ENCODE measurements around the gene ALDH3A1.
"Not testable (repeated sequence)": the region's sequence is repeated elsewhere in the genome, so short reads cannot be mapped to it uniquely, and the experiment has no call there.

ALDH3A1 gene

DNA sequence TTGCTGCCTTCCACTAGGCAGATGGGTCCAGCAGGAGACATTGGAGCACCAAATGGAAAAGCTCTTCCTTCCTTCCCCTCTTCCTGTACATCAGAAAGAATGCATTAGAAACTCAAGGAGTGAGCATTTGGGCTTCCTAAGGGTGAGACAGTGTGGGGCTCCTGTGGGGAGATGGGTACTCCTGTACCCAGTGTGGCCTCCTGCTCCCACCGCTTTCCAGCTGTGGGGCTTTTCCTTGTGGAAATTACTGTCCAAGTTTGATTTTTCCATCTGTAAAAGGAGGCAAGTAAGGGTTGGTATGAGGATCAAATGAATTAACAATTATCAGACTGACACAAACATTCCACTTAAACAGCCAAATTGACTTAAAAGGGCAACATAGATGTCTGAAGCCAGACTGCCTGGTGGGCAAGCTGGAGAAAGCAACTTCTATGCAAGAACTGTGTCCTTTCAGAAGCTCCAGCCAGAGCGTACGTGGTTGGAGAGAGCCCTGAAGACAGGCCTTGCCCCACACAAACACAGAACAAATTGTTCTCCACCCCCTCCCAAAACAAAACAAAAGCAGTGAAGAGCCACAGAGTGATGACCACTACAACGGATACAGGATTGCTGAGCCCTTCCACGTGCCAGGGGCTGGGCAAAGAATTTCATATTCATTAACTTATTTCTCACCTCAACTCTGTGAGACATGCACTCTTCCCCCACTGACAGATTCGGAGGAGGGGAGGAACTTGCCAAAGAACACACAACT, 23.1 kb upstream of the ALDH3A1 start:
- peaks cover 4% of the 10 kb centered on the region; the same call in 1 of the 2 replicates for H3K36me3 ChIP-seq (ENCODE audit: control insufficient read depth, insufficient read depth, low read length)
- no peak overlapping the region for H3K27ac ChIP-seq (ENCODE audit: low read depth, low read length)
- H3K4me1 ChIP-seq (ENCODE audit: control insufficient read depth, insufficient read depth, low read length) = no peaks in the 10 kb centered on the region
- H3K4me3 ChIP-seq (ENCODE audit: low read depth, low read length) = no peak overlapping the region
- no peaks in the 10 kb centered on the region for H3K9me3 ChIP-seq (ENCODE audit: control insufficient read depth, insufficient read depth, low read depth, low read length)
- H3K9ac ChIP-seq (ENCODE audit: low read length) = no peak overlapping the region
- H3K27me3 ChIP-seq (ENCODE audit: control insufficient read depth, insufficient read depth, low read length) = no peaks in the 10 kb centered on the region

DNA sequence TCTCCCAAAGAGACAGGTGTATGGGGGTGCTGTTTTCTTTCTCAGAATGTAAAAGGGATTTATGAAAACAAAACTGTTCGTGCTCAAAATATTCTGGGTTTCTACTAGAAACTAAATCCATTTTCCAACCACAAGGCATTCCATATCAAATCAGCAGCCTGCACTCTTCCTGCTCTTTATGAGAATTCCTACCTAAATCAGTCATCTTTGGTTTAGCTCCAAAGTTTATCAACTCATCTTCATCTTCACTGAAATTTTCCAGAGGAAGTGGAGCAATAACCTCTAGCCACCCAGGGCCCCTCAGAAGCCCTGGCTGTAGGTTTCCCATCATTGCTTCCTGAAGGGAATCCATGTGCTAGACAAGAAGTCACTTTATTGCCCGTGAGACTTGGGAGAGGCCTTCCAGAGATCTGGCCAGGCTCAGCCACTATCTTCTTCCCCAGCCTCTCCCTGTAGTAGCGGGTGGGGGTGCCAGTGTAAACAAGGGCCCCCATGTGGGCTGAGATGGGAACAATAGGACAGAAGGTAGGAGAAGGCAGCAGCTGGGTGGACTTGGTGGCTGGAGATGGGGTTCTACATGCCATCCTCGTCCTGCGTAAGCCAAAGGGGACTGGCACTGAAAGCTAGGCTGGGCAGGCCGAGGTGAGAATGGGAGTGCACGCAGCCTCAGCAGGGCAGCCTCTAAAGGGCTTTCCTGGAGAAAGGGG, 22.0 kb upstream of the ALDH3A1 start:
- Histone ChIP-seq H3K9me3 (ENCODE audit: control insufficient read depth, insufficient read depth, low read depth, low read length) (no peaks in the 10 kb centered on the region), H3K27me3 (ENCODE audit: control insufficient read depth, insufficient read depth, low read length) (no peaks in the 10 kb centered on the region), H3K9ac (ENCODE audit: low read length) (no peak overlapping the region), H3K4me1 (ENCODE audit: control insufficient read depth, insufficient read depth, low read length) (no peaks in the 10 kb centered on the region), H3K27ac (ENCODE audit: low read depth, low read length) (no peak overlapping the region), H3K4me3 (ENCODE audit: low read depth, low read length) (no peak overlapping the region), H3K36me3 (ENCODE audit: control insufficient read depth, insufficient read depth, low read length) (no peaks in the 10 kb centered on the region)

DNA sequence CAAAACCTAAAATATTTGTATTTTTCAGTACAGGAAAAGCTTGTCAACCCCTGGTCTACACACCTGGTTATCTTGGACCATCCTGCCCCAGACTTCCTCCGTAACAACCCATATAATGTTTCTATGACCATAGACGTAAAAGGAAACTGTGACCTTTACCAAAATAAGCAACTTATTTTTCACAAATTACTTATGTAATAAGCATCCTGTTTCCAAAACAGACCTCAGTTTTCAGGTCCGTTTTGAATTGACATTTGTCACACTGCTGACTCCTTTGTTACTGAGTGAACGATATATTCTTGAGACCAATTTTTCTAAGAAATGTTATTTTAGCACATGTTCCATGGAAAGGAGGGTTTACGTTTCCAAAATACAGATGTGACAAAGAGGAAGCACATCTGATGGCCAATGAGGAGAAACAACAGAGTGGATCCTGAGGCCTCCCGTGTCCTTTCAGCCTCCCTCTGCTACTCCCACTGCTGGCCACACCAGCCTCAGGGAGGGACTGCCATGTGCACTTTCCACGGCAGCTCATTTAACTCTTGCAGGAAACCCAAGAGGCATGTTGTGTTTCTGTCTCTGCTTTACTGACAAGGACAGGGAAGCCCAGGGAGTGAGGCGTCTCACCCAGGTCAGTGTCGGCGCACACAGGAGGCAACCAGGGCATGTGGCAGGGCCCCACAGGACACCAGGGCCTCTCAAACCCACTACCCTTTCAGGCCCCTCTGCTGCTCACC, 20.1 kb upstream of the ALDH3A1 start:
- H3K27ac ChIP-seq (ENCODE audit: low read depth, low read length) = no peak overlapping the region
- no peaks in the 10 kb centered on the region for H3K9me3 ChIP-seq (ENCODE audit: control insufficient read depth, insufficient read depth, low read depth, low read length)
- no peak overlapping the region for H3K4me3 ChIP-seq (ENCODE audit: low read depth, low read length)
- no peaks in the 10 kb centered on the region for H3K4me1 ChIP-seq (ENCODE audit: control insufficient read depth, insufficient read depth, low read length)
- H3K36me3 ChIP-seq (ENCODE audit: control insufficient read depth, insufficient read depth, low read length) = no peaks in the 10 kb centered on the region
- no peaks in the 10 kb centered on the region for H3K27me3 ChIP-seq (ENCODE audit: control insufficient read depth, insufficient read depth, low read length)
- H3K9ac ChIP-seq (ENCODE audit: low read length) = no peak overlapping the region

DNA sequence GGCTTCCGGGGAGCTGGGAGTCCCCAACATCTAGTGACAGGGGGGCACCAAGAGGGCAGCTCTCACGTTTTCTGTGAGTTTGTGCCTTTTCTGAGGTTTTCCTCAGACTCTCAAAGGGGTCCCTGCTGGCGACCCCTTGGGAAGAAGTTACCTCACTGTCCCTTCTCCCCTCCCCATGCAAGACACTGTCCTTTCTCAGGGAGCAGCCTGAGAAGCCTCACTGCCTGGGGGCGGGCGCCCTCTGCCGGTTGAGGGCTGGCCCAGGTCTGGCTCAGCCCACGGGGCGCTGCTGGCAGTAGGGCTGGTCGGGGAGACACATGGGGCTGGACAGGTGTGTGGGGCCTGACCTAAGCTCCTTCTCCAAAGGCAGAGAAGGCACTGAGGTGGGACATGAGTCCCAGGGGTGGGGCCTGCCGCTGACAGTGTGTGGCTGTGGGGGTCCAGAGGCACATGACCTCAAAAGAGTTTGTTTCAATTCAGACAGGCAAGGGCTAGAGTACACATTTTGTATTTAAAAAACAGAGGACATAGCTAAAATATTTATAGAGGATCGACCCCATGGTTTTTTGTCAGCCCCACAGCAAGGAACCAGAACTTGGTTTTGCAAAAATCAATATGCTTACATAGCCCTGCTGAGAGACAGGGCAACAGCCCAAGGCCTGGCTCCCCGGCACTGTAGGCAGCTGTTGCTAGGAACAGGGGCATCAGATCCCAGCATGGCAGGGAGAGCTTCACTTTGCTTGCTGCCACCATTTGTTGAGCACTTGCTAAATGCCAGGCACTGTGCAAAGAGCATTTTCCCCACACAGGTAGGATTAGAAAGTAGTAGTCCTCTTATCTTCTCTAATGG, 18.5 kb upstream of the ALDH3A1 start:
- H3K4me1 ChIP-seq (ENCODE audit: control insufficient read depth, insufficient read depth, low read length) = no peaks in the 10 kb centered on the region
- H3K9ac ChIP-seq (ENCODE audit: low read length) = no peak overlapping the region
- no peaks in the 10 kb centered on the region for H3K36me3 ChIP-seq (ENCODE audit: control insufficient read depth, insufficient read depth, low read length)
- H3K4me3 ChIP-seq (ENCODE audit: low read depth, low read length) = no peak overlapping the region
- no peaks in the 10 kb centered on the region for H3K9me3 ChIP-seq (ENCODE audit: control insufficient read depth, insufficient read depth, low read depth, low read length)
- H3K27ac ChIP-seq (ENCODE audit: low read depth, low read length) = no peak overlapping the region
- H3K27me3 ChIP-seq (ENCODE audit: control insufficient read depth, insufficient read depth, low read length) = no peaks in the 10 kb centered on the region

DNA sequence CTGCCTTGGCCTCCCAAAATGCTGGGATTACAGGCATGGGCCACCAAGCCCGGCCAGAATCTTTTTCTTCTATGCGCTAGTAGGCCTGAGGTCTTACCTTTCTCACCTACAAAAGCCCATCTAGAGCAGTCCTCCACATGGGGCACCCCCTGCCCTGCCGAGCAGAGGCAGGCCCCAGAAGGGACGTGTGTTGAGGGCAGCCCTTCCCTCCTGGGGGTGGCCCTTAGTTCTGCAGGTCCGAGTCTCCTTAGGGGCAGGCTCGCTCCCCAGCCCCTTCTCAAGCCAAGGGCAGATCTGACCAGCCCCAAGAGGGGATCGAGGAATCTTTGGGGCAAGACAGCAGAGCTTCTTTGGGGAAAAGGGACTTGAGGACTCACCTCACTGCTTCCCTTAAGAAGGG, 17.9 kb upstream of the ALDH3A1 start:
- Histone ChIP-seq H3K9me3 (ENCODE audit: control insufficient read depth, insufficient read depth, low read depth, low read length) (no peaks in the 10 kb centered on the region), H3K4me3 (ENCODE audit: low read depth, low read length) (no peak overlapping the region), H3K27ac (ENCODE audit: low read depth, low read length) (no peak overlapping the region), H3K4me1 (ENCODE audit: control insufficient read depth, insufficient read depth, low read length) (no peaks in the 10 kb centered on the region), H3K36me3 (ENCODE audit: control insufficient read depth, insufficient read depth, low read length) (no peaks in the 10 kb centered on the region), H3K27me3 (ENCODE audit: control insufficient read depth, insufficient read depth, low read length) (no peaks in the 10 kb centered on the region), H3K9ac (ENCODE audit: low read length) (no peak overlapping the region)

- not testable (repeated sequence) for H3K4me3 ChIP-seq (ENCODE audit: low read depth, low read length); H3K4me1 ChIP-seq (ENCODE audit: control insufficient read depth, insufficient read depth, low read length); H3K27me3 ChIP-seq (ENCODE audit: control insufficient read depth, insufficient read depth, low read length); H3K36me3 ChIP-seq (ENCODE audit: control insufficient read depth, insufficient read depth, low read length); H3K27ac ChIP-seq (ENCODE audit: low read depth, low read length); H3K9me3 ChIP-seq (ENCODE audit: control insufficient read depth, insufficient read depth, low read depth, low read length); H3K9ac ChIP-seq (ENCODE audit: low read length)
Observed at GRCh38 chr17:19763991-19764390, 15.9 kb upstream of the ALDH3A1 start.

DNA sequence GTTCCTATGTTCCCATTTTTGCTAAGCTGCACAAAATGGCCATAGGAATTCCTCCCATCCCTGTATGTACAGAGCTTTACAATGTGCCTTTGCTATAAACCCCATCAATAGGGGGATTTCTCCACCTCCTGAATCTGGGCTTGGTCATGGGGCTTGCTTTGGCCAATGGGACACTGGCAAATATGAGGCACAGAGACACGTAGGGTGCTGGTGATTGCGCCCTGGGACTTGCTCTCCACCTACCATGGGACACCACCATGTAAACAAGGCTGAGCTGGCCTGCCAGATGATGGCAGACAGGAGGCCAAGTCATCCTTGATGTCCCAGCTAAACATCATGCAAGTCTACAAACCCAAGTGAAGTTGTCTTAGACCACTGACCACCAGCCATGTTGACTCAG, 15.3 kb upstream of the ALDH3A1 start:
- H3K9ac ChIP-seq (ENCODE audit: low read length) = no peak overlapping the region
- H3K27ac ChIP-seq (ENCODE audit: low read depth, low read length) = no peak overlapping the region
- no peaks in the 10 kb centered on the region for H3K27me3 ChIP-seq (ENCODE audit: control insufficient read depth, insufficient read depth, low read length)
- no peak overlapping the region for H3K4me3 ChIP-seq (ENCODE audit: low read depth, low read length)
- no peaks in the 10 kb centered on the region for H3K9me3 ChIP-seq (ENCODE audit: control insufficient read depth, insufficient read depth, low read depth, low read length)
- H3K36me3 ChIP-seq (ENCODE audit: control insufficient read depth, insufficient read depth, low read length) = no peaks in the 10 kb centered on the region
- no peaks in the 10 kb centered on the region for H3K4me1 ChIP-seq (ENCODE audit: control insufficient read depth, insufficient read depth, low read length)

DNA sequence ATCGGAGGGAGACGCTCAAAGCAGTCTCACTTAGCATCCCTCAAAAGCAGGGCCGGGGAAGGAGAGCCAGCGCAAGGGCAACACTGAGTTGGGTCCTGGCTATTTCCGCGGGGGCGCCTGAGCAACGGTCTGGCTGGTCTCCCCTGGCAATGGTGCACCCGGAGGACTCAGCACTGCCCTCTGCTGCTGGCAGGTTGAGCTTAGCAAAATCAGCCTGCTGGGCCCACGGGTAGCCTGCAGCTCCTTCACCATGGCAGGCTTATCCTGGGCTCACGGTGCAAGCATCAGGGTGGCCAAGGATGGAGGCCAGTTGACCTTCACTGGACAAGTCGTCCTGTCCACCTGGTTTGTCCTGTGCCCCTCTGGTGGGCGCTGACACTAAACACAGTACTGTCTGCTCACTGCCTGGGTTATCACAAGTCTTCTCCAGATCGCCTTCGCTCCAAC, 14.4 kb upstream of the ALDH3A1 start:
- no peak overlapping the region for H3K27ac ChIP-seq (ENCODE audit: low read depth, low read length)
- no peaks in the 10 kb centered on the region for H3K36me3 ChIP-seq (ENCODE audit: control insufficient read depth, insufficient read depth, low read length)
- H3K9me3 ChIP-seq (ENCODE audit: control insufficient read depth, insufficient read depth, low read depth, low read length) = peaks cover 2% of the 10 kb centered on the region; the same call in 1 of the 2 replicates
- no peak overlapping the region for H3K4me3 ChIP-seq (ENCODE audit: low read depth, low read length)
- H3K9ac ChIP-seq (ENCODE audit: low read length) = no peak overlapping the region
- no peaks in the 10 kb centered on the region for H3K4me1 ChIP-seq (ENCODE audit: control insufficient read depth, insufficient read depth, low read length)
- H3K27me3 ChIP-seq (ENCODE audit: control insufficient read depth, insufficient read depth, low read length) = no peaks in the 10 kb centered on the region

DNA sequence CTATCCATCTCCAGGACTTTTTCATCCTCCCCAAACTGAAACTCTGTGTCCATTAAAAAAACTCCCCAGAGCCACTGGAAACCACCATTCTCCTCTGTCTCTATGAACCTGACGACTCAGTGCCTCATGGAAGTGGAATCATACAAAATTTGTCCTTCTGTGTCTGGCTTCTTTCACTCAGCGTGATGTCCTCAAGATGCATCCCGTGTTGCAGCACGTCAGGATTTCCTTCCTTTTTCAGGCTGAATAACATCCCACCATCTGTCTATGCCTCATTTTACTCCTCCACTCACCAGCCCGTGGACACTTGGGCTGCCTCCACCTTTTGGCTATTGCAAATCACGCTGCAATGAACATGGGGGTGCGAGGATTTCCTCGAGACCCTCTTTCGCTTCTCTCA, 12.6 kb upstream of the ALDH3A1 start:
- H3K4me1 ChIP-seq (ENCODE audit: control insufficient read depth, insufficient read depth, low read length) = no peaks in the 10 kb centered on the region
- no peaks in the 10 kb centered on the region for H3K27me3 ChIP-seq (ENCODE audit: control insufficient read depth, insufficient read depth, low read length)
- no peak overlapping the region for H3K9ac ChIP-seq (ENCODE audit: low read length)
- no peaks in the 10 kb centered on the region for H3K36me3 ChIP-seq (ENCODE audit: control insufficient read depth, insufficient read depth, low read length)
- H3K27ac ChIP-seq (ENCODE audit: low read depth, low read length) = no peak overlapping the region
- H3K9me3 ChIP-seq (ENCODE audit: control insufficient read depth, insufficient read depth, low read depth, low read length) = peaks cover 2% of the 10 kb centered on the region; the same call in 1 of the 2 replicates
- no peak overlapping the region for H3K4me3 ChIP-seq (ENCODE audit: low read depth, low read length)

DNA sequence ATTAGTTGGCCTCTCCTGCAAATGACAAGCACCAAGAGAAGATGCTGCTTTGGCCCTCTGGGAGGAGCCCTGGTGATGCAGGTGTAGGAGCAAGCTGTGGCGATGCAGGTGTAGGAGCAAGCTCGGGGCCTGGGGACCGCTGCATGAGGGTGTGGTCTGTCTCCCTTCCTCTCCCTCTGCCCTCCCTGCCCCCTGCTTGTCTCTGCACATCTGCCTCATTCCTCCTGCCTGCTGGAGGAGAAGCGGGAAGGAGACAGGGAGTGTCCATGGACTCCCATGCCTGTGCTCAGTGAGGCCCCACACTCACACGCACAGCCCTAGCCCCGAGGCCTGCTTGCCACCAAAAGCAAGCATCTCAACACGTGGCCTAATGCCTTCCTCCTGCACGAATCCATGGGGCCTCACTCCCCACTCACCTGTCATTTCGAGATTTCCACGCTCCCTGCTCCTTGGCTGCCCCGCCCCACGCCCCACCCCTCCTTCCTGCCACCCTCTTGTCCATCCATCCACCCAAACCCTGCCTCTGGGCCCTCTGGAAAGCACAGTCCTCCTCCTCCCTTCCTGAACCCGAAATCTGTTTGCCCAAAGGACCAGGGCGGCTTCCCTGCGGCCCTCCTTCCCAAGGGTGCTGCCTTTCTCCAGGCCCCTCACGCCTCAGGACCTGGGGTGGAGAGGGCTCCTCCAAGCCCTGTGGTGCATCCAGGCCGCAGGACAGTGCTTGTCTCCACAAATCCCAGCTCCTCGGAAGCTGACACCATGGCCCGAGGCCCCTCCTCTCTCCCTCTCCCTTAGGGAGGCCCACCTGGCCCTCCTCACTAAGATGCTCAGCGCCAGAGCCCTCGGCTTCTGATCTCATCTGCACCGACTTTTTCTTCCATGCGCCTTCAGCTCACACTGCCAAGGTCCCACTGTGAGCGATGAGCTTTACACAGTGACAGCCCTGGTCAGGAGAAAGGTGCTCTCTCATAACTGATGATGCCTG, 11.8 kb upstream of the ALDH3A1 start:
- H3K4me3 ChIP-seq (ENCODE audit: low read depth, low read length) = no peak overlapping the region
- H3K36me3 ChIP-seq (ENCODE audit: control insufficient read depth, insufficient read depth, low read length) = no peaks in the 10 kb centered on the region
- H3K4me1 ChIP-seq (ENCODE audit: control insufficient read depth, insufficient read depth, low read length) = no peaks in the 10 kb centered on the region
- no peak overlapping the region for H3K9ac ChIP-seq (ENCODE audit: low read length)
- peaks cover 2% of the 10 kb centered on the region; the same call in 1 of the 2 replicates for H3K9me3 ChIP-seq (ENCODE audit: control insufficient read depth, insufficient read depth, low read depth, low read length)
- no peak overlapping the region for H3K27ac ChIP-seq (ENCODE audit: low read depth, low read length)
- no peaks in the 10 kb centered on the region for H3K27me3 ChIP-seq (ENCODE audit: control insufficient read depth, insufficient read depth, low read length)
